Stimulated activated CD8-positive, alpha-beta memory T cell treated with anti-CD3 and anti-CD28 coated beads, Interleukin-4, amount 100 ng/mL, for 48 hours (primary cell): ENCODE measurements around the gene MOB2.
"Not testable (repeated sequence)": the region's sequence is repeated elsewhere in the genome, so short reads cannot be mapped to it uniquely, and the experiment has no call there.

ENCODE experiments used
- DNase-seq: peaks from one replicate; pipeline ENCODE4 v3.0.0-alpha.2; 2020

MOB2 gene

DNA sequence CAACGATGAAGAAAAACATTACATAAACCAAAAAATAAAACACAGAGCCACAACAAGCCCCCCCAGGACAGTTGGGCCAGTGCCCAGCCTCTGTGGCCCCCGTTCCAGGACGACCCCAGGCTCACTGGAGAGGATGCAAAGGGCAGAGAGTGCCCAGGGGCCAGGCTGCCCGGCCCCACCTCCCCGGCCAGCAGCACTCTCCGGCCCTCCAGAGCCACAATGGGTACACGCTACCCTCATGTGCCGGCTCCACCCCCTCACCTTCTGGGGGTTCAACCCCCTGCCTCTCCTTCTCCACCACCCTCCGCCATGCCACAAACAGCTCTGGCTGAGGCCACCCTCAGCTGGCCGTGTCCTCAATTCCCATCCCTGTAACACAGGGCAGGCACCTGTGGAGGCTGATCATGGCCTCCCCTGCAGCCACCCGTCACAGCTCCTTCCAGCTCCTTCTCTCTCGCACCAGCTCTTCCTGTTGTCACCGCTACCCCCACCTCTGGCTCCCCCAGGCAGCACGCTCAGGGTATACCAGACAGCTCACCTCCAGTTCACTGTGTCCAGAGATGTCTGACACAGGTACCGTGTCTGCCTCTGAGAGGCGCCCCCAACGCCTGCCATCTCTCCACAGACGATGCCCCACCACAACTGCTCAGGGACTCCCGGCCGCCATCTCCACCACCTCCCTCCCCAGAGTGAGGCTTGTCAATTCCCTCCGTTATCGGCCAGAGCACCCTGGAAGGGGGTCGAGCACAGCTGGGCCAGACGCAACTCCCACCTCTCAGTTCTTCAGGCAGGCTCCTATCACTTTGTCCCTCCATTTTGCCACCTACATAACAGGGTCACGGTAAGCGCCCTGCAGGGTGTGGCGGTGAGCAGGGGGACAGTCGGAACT is 30.8 kb upstream of the MOB2 start:
- DNase-seq = no peak

DNA sequence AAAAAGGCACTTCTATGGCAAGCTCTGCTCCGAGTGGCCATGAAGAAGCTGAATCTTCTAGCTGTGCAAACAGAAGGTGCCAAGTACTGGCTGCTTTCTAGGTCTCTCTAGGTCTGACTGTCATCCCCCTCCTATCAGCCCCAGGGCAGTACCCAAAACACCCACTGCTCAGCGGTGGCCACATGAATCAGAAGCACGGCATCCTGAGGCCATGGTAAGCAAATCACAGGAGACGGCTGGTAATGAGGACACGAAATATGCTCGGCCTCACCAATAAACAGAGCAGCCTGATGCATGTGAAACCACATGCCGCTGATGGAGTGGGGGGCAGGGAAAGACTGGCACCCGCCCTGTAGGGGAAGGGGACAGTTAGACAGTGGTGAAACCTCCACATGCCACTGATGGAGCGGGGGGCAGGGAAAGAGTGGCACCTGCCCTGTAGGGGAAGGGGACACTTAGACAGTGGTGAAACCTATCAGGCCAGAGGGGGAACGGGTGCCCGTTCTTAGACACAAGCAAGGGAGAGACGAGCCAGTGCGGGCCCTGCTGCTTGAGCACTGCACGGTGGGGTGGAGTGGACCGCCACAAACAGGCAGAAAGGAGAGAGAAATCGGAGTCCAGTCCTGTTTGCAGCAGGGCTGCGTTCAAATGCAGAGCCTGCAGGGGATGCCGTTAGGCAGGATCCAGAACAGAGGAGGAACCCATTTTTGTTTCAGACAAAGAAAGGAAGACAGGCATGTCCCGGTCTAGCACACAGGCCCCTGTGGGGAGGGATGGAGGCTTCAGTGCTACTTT is 29.9 kb upstream of the MOB2 start:
- DNase-seq = no peak

DNA sequence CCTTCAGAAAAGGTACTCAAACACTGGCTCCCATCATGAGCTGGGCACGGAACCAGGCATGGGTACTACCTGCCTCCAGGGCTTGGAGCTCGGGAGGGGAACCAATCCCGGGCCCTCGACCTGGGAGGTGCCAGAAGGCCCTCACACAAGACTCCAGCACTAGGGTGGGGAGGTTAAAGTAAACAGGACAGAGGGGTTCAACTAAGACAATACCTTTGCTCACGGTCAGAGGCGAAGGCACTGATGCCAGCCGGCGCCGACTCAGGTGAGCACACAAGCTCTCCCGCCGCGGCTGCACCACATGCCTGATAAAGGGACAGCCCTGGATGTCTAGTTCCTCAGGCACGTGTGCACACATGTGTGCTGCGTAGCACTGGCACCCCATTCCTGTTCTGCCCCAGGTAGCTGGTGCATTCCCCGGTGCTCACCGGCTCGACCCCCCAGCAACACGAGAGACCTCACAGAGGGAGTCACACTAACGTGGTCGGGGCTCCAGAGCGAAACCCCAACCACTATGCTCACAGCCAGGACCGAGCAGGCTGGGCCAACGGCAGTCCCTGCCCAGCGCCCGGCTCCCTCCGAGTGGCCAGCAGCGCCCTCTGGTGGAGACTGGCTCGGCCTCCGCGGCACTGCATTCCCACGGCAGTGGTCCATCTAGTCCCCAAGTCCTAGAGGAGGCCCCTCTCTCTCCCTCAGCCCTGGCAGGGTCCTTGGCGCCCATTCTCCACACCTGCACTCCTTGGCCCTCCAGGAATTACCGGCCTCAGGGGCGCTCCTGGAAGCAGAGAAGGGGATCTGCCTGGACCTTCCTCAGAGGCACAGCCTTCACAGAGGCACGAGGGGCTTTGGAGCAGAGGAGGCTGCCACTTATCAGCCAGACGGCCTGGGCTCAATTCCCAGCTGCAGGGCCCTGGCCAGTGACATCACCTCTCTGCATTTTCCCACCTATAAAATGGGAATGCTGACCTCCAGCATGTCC is 28.8 kb upstream of the MOB2 start:
- DNase-seq = peak; percentile 92

DNA sequence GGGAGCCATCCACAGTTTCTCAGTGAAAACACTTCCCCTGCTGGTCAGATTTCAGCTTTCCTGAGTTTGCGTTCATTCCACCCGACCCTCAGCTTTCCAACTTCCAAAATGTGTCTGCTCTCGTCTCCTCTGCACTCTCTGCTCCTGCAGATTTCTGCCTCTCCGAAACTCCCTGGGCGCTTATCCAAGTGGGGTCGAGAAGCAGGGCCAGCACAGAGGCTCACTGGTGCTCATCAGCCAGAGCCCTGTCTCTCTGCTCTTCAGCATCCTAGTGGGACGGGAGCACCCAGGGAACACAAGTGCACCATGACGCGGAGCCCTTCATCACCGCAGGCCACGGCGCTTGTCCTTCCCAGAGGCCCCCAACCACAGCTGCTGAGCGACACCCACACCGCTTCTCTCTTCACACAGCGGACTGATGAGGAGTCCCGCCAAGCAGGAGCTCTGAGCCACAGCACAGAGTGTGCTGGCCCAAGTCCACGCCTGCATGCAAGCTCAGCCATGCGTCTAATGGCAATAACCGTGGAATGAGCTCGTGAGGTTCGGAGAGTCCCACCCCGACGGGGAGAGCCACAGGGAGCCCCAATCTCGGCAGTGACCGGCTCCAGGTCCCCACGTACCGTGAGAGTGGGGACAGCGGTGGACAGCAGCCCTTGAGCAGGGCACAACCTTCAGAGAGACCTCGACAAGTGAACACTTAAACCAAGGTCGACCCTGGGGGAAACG is 27.9 kb upstream of the MOB2 start:
- DNase-seq = no peak

DNA sequence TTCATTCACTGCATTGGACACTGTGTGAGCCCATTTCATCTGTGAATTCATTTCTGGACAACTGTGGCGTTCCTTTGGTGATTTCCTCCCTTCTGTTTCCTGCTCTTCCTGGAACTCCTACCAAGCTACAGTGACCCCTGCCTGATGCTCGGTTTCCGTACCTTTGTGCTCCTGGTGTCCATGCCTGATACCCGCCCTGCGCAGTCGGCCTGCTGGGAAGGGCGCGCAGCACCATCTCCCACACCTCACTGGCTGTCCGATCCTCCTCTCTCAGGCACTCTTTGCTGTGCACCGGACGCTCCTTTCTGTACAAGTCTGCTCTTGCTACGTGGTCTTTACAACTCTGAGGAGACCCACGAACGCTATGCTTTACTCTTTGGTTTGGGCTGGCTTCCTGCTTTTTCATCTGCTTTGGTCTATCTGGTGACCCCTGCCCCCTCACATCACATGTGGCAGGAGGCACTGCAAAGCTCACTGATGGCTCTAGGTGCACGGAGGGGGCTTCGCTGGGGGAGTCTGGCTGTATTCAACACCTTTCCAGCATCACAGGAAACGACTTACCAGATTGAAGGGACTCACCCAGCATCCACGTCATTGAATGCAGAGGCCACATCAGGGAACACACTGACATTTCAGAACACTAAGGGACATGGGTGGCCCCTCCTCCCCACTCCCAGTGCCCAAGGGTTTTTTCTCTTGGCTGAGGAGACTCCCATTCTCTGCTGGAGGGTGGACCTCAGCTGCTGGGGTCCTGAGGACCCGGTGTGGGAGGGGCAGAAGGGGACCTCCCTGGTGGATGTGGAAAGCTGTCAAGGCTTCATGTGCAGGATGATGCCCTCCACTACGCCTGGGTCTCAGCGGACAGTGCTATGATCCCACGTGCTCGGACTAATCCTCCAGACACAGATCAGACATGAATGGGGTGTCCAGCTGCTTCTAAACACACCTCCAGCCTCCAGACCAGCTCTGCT is 27.0 kb upstream of the MOB2 start:
- no peak for DNase-seq

DNA sequence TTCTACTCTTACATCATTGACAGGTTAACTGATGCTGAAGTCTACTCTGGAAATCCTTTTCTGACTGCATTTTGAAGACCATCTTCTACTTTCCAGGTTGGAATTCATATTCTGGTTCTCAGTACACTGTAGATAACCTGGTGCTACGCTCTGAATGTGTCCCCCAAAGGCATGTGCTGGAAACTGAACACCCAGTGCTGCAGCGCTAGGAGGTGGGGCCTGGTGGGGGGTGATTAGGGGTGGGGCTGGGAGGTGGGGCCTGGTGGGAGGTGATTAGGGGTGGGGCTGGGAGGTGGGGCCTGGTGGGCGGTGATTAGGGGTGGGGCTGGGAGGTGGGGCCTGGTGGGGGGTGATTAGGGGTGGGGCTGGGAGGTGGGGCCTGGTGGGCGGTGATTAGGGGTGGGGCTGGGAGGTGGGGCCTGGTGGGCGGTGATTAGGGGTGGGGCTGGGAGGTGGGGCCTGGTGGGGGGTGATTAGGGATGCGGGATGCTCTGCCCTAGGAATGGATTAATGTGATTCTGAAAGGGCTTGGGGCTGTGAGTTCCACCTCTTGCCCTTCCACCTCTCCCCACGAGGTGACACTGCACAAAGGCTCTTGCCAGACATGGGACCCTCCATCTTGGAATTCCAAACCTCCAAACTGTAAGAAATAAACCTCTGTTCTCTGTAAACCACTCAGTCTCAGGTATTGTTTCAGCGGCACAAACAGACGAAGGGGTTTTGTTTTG is 26.1 kb upstream of the MOB2 start:
- not testable (repeated sequence) for DNase-seq

DNA sequence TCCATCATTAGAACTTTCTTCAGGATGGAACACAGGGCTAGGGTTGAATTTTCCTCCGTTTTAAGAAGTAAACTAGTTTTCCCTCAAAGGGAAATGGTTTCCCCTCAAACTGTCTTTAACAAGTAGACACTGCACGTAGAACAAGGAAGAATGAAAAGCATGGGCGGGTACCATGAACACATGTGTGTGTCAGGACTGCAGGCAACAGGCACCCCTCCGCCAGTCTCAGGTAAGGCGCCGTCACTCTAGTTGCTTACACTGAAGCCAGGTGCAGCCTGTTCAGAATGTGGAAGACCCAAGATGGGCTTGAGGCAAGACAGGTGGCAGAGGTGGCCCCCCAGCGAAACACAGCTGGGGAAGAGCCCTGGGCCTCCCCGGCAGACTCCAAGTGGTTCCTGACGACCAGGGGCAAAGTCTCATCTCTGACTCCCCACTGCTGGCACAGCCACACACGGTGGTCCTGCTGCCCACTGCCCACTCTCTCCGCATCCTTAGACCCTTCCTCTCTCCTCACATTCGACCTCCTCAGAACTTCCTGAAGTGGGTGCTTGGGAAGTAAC is 25.4 kb upstream of the MOB2 start:
- no peak for DNase-seq

DNA sequence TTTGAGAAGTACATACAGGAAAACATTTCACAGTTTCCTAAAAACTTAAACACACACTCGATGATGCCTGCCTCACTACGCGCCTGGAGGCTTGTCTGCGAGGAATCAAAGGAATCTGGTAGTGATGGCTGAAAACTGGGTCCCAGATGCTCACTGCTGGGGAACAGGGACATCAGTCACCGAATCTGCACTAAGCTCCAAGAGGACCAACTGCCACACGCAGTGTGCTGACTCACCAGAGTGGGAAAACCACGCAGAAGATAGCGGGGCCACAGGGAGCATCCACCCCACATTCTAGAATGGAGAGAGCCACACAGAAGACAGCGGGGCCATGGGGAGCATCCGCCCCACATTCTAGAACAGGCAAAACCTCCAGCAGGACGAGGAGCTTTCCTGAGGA is 24.3 kb upstream of the MOB2 start:
- DNase-seq = no peak

DNA sequence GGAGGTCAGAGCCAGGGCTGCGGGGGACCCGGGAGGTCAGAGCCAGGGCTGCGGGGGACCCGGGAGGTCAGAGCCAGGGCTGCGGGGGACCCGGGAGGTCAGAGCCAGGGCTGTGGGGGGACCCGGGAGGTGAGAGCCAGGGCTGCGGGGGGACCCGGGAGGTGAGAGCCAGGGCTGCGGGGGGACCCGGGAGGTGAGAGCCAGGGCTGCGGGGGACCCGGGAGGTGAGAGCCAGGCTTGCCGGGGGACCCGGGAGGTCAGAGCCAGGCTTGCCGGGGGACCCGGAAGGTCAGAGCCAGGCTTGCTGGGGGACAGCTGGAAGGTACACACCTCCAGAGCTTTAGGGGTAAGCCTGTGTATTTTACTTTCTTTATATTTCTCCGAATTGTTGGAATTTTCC is 23.8 kb upstream of the MOB2 start:
- not testable (repeated sequence) for DNase-seq

DNA sequence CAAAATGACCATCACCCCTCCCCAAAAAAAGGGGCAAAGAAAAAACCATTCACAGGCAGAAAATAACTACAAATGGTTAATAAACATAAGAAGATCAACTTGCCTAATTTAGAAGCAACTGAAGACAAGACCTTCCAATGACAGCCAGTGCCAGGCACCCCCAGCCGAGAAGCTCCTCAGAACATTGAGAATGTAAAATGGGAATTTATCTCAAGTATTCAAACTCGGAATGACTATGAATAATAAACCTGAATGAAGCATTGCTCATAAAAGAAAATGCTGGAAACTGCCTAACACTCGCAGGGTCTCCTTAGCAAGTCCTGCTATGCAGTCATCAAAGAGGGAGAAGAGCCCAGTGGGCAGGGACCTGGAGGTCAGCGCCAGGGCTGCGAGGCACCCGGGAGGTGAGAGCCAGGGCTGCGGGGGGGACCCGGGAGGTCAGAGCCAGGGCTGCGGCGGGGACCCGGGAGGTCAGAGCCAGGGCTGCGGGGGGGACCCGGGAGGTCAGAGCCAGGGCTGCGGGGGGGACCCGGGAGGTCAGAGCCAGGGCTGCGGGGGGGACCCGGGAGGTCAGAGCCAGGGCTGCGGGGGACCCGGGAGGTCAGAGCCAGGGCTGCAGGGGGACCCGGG is 23.2 kb upstream of the MOB2 start:
- DNase-seq = no peak

DNA sequence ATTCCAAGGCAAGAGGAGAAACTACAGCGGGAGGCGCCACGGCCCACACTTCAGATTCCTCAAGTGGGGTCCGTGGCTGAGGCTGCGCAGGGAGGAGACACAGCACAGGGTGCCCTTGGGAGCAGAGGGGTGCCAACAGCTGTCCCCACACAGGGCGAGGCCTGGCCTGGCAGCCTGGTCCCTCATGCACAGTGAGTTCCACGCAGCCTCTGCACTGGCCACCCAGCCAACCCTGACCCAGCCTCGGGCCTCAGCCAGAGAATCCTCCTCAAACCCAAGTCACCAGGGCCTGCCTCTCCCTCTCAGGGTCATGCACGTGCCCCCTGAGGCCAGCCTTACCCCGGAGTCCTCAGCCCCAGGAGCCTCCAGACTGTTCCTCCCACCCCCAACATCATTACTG is 22.4 kb upstream of the MOB2 start:
- DNase-seq = no peak

DNA sequence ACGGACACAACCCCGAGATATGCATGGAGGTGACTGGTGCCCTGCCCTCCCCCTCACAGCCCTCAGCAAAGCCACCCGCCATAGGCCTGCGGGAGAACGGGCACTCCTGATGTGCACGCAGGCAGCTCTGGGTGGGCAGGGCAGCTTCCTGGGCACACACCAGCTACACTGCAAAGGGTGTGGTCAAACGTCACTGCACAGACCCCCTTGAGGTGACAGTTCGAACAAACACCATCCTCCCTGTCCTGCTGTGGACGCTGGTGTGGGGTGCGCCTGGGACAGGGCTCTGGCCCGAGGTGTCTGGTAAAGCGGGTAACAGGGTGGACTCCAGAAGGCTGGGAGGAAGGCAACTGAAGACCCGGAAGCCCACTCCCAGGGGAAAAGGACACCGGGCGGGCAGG is 21.9 kb upstream of the MOB2 start:
- no peak for DNase-seq

DNA sequence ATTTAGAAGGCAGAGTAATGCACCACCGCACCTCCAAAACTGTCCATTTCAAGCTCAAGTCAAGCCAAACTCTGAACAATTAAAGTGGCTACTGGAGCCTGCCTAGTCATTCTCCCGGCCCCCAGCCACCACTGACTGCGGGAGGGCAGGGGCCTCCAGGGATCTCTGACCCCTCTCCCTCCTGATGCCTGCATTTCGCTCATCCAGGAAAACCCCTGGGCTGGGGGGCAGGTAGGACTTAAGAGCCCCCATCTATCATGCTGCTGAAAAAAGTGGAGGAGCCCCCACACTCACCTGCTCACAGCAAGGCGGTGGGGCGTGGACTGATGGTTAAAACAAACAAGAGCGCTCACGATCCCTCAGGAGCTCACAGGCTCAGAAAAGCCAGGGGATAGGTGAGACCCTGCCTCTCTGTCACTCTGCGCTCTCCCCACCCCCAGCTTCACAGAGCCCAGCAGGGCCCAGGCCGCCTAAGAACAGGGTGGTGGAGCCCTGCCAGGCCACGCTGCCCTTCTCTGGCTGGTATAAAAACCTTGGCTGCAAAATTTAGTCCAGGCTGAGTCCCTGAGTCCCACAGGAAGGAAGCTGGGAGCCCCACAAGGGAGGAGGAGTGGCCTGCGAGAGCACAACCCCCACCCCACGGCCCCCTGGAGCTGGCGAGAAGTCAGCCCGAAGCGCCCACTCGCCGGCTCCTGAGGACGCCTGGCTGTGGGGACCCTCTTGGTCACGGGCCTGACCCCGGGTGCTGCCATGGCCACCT is 21.0 kb upstream of the MOB2 start:
- no peak for DNase-seq

DNA sequence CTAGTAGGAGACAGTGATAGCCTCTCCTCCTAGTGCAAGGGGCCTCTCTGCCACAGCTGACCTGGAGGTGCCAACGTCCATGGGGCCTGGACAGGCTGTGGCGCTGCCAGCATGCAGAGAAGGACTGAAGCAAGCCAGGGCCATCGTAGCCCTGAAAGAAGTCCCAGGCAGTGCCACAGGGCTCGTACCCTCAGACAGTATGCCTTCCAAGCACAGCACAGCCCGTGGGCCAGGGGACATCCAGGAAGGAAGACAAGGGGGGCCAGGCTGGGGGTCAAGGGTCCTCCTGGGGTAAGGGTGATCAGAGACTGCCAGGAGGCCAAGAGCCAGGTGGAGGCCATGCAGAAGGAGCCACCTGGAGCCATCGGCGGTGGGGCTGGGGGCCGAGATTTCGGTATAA is 20.4 kb upstream of the MOB2 start:
- no peak for DNase-seq

DNA sequence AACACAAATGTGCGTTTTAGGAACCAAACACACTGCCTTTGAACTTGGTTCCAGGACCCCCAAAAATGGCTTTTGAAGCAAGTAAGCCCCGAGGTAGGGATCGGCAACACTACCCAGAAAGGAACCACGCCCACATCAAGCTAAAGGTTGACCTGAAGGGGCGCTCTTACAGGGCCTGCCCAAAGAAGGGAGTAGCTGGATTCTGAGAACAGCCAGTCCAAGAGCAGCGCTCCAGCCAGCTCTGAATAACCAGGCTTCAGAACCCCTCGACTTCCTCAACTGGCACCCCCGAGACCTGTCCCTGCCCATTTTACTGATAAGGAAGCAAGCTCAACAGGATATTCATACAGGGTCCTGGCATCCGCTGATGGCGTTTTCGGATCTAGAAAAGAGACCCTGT is 18.9 kb upstream of the MOB2 start:
- no peak for DNase-seq

DNA sequence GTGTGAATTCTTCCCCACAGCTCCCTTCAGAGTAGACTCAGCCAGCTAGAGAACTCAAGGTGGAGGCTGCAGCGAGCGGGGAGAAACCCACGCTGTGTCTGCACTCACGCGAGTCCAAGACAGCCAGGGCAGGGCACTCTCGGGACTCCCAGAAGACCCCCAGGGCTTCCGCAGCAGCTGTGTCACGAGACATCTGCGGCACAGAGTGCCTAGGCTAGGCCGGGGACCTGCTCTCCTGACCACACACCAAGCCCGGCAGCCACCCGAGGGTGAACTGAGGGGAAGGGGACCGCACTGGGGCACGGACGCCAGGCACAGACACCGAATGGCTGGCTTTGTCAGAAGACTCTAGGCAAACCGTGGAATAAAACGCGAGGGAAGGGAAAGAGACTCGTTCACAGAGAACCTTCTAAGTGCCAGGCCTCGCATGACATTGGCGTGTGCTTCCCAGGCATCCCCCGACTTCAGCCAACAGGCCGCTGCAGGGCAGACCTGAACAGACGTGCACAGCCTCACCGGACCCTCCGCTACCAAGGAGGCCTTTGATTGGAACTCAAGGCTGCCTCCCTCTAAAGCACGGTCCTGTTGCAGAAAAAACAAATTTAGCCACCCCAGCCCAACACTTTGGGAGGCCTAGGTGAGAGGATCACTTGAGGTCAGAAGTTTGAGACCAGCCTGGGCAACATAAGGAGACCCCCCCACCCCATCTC is 18.2 kb upstream of the MOB2 start:
- no peak for DNase-seq

DNA sequence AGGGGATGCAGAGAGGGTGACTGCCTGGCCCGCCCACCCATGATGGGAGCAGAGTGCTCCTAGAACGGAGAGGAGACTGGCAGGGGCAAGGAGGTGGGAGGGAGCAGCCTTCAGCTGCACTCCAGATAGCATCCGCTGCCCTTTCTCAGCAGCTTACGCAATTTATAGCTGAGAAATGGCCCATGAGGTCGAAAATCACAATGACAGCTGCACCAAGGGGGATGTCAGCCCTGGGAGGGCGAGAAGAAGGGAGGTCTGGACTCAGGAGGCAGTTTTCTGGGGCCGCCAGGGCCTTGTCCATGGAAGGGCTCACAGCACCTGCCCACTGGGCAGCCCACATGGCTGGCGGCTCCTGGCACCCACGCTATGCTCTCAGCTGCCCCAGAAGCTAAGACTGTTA is 17.6 kb upstream of the MOB2 start:
- no peak for DNase-seq

DNA sequence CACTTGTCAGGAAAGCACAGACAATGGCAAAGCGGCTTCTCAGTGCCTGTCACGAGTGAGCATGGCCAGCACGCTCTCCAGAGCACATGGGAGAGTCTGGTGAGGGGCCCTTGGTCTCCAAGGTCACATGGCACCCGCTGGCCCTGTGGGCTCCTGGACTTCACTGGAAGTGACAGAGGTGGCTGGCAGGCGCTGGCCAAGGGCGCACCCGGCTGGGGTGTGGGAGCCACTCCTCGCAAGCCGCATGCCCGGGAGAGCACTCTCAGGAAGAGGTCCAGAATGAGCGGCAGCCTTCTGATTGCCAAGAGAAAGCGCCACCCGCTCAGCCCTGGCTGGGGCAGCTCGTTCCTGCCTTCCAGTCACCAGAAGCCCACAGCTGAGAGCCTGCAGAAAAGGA is 17.1 kb upstream of the MOB2 start:
- DNase-seq = no peak
